ENCODE data around the gene EPO.

Gene EPO

DNA sequence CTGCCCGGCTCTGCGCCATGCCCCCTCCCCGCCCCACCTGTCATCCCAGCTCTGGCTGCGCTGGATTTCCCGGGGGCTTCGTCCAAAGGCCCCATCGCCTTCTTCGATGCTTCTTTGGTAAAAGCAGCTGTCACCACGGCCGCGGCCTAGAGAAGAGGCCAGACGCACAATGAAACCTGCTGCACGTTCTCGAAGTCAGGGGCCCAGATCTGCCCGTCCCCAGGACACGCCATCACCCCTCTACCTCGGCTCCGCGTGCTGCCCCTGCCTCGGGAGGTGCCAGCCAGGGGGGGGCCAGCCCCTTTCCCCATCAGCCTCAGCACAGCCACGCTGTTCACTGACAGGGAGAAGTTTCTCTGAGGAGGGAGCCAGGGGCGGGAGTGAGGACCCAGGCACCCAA lies 33.0 kb upstream of the EPO start:
- Histone ChIP-seq H3K79me2 (ENCODE audit: low read length) (peaks cover 40% of the 10 kb centered on the region), H3K9ac (ENCODE audit: low read length) (no peak overlapping the region), H3K4me1 (ENCODE audit: low read length) (peaks cover 6% of the 10 kb centered on the region), H3K36me3 (replicated peaks; ENCODE audit: insufficient read depth, low read length) (0 out of 2 replicates have a peak, but pooled peaks cover 3% of the 10 kb centered on the region), H3F3A (ENCODE audit: insufficient read depth, low read length) (no peaks in the 10 kb centered on the region), H3K27ac (ENCODE audit: low read length) (no peak overlapping the region), H4K20me1 (ENCODE audit: insufficient read depth, low read length) (peaks cover 4% of the 10 kb centered on the region; the same call in 1 of the 2 replicates), H3K4me2 (ENCODE audit: low read depth, low read length) (no peak overlapping the region), H3K9me2 (replicated peaks; ENCODE audit: insufficient read depth, low read length) (no peaks in the 10 kb centered on the region), H3K27me3 (replicated peaks; ENCODE audit: insufficient read depth, low read length) (no peaks in the 10 kb centered on the region), H2AFZ (ENCODE audit: low read length) (no peak overlapping the region), H3K9me3 (replicated peaks; ENCODE audit: insufficient read depth, low read length) (no peaks in the 10 kb centered on the region), H3K4me3 (ENCODE audit: low read length) (no peak overlapping the region)
- DNase-seq = no peak
- TF ChIP-seq EZH2phosphoT487 (IDR thresholded peaks at IDR 0.05; ENCODE audit: low read length) (no peak), EZH2 (optimal IDR thresholded peaks at IDR 0.05; ENCODE audit: low read depth, low read length) (no peak)
- TF ChIP-seq, protein P1, sequence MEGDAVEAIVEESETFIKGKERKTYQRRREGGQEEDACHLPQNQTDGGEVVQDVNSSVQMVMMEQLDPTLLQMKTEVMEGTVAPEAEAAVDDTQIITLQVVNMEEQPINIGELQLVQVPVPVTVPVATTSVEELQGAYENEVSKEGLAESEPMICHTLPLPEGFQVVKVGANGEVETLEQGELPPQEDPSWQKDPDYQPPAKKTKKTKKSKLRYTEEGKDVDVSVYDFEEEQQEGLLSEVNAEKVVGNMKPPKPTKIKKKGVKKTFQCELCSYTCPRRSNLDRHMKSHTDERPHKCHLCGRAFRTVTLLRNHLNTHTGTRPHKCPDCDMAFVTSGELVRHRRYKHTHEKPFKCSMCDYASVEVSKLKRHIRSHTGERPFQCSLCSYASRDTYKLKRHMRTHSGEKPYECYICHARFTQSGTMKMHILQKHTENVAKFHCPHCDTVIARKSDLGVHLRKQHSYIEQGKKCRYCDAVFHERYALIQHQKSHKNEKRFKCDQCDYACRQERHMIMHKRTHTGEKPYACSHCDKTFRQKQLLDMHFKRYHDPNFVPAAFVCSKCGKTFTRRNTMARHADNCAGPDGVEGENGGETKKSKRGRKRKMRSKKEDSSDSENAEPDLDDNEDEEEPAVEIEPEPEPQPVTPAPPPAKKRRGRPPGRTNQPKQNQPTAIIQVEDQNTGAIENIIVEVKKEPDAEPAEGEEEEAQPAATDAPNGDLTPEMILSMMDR (IDR thresholded peaks at IDR 0.05; ENCODE audit: low read length) = no peak

DNA sequence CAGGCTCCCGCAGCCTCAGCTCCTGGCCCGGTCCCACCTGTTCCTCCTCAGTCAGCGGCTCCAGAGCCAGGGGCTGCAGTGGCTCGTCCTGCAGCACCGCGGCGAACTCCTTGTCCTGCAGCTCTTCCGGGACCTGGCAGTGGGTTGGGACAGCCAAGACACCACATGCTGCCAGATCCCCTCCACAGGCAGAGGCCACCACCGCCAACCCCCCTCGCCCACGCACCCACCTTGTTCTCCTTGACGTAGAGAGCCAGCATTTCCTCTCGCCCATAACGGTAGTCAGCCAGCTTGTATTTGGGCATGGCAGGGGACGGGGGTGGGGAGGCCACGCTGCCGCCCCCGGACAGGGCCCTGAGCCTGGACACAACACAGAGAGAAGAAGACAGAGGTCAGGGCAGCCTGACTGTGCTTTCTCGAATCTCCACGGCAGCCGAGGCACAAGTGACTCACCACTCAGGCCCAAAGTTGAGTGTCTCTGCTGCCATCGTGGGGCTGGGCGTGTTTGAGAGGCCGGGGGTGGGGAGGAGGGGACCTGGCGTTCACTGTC lies 32.4 kb upstream of the EPO start:
- H4K20me1 ChIP-seq (ENCODE audit: insufficient read depth, low read length) = peaks cover 4% of the 10 kb centered on the region; the same call in 1 of the 2 replicates
- 0 out of 2 replicates have a peak, but pooled peaks cover 3% of the 10 kb centered on the region for H3K36me3 ChIP-seq (replicated peaks; ENCODE audit: insufficient read depth, low read length)
- H3K4me3 ChIP-seq (ENCODE audit: low read length) = no peak overlapping the region
- H2AFZ ChIP-seq (ENCODE audit: low read length) = no peak overlapping the region
- H3K9me2 ChIP-seq (replicated peaks; ENCODE audit: insufficient read depth, low read length) = no peaks in the 10 kb centered on the region
- no peak for DNase-seq
- peaks cover 45% of the 10 kb centered on the region for H3K79me2 ChIP-seq (ENCODE audit: low read length)
- H3K27me3 ChIP-seq (replicated peaks; ENCODE audit: insufficient read depth, low read length) = no peaks in the 10 kb centered on the region
- H3F3A ChIP-seq (ENCODE audit: insufficient read depth, low read length) = no peaks in the 10 kb centered on the region
- H3K9me3 ChIP-seq (replicated peaks; ENCODE audit: insufficient read depth, low read length) = no peaks in the 10 kb centered on the region
- H3K4me1 ChIP-seq (ENCODE audit: low read length) = peaks cover 10% of the 10 kb centered on the region
- H3K4me2 ChIP-seq (ENCODE audit: low read depth, low read length) = no peak overlapping the region
- H3K9ac ChIP-seq (ENCODE audit: low read length) = no peak overlapping the region
- no peak overlapping the region for H3K27ac ChIP-seq (ENCODE audit: low read length)
- TF ChIP-seq, protein P1 (IDR thresholded peaks at IDR 0.05; ENCODE audit: low read length) = no peak
- TF ChIP-seq EZH2phosphoT487 (IDR thresholded peaks at IDR 0.05; ENCODE audit: low read length) = no peak
- no peak for TF ChIP-seq EZH2 (optimal IDR thresholded peaks at IDR 0.05; ENCODE audit: low read depth, low read length)

DNA sequence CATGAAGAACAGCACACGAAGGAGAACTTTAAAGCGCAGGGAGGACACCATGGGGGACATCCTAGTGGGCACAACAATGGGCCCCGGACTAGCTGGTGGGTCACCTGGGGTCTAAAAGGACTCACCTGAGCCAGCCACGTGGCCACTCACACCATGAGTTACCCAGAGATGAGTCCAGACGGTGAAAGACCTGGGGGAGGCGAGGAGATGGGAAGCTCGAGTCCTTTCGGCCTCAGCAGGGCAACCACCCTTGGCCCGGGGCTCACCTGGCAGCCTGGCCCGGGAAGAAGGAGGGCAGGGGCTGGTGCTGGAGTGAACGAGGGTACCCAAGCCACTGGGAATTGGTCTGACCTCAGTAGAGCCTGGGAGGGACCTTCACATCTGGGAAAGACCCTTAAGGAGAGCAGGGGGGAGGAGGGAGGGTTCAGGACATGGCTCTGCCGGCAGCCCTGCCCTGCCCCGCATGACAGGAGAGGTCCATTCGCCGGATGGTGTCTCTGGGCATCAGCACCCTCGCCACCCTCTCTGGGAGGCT lies 31.9 kb upstream of the EPO start:
- H3K9me3 ChIP-seq (replicated peaks; ENCODE audit: insufficient read depth, low read length) = no peaks in the 10 kb centered on the region
- no peaks in the 10 kb centered on the region for H3F3A ChIP-seq (ENCODE audit: insufficient read depth, low read length)
- H3K27me3 ChIP-seq (replicated peaks; ENCODE audit: insufficient read depth, low read length) = no peaks in the 10 kb centered on the region
- H2AFZ ChIP-seq (ENCODE audit: low read length) = no peak overlapping the region
- no peaks in the 10 kb centered on the region for H3K9me2 ChIP-seq (replicated peaks; ENCODE audit: insufficient read depth, low read length)
- H3K27ac ChIP-seq (ENCODE audit: low read length) = no peak overlapping the region
- H3K36me3 ChIP-seq (replicated peaks; ENCODE audit: insufficient read depth, low read length) = 0 out of 2 replicates have a peak, but pooled peaks cover 3% of the 10 kb centered on the region
- no peak overlapping the region for H3K9ac ChIP-seq (ENCODE audit: low read length)
- no peak for DNase-seq
- H3K4me2 ChIP-seq (ENCODE audit: low read depth, low read length) = no peak overlapping the region
- peaks cover 51% of the 10 kb centered on the region for H3K79me2 ChIP-seq (ENCODE audit: low read length)
- peaks cover 12% of the 10 kb centered on the region for H3K4me1 ChIP-seq (ENCODE audit: low read length)
- no peak overlapping the region for H3K4me3 ChIP-seq (ENCODE audit: low read length)
- H4K20me1 ChIP-seq (ENCODE audit: insufficient read depth, low read length) = peaks cover 4% of the 10 kb centered on the region; the same call in 1 of the 2 replicates
- TF ChIP-seq EZH2 (optimal IDR thresholded peaks at IDR 0.05; ENCODE audit: low read depth, low read length) = no peak
- no peak for TF ChIP-seq EZH2phosphoT487 (IDR thresholded peaks at IDR 0.05; ENCODE audit: low read length)
- TF ChIP-seq, protein P1 (IDR thresholded peaks at IDR 0.05; ENCODE audit: low read length) = no peak
